IPS-18a (cell line): ENCODE data around the gene DBNL.

Experiments used
- H3K27ac ChIP-seq: one replicate; pipeline ENCODE4 v1.5.1; 2013; ENCODE audit warnings: low read length
- H3K27me3 ChIP-seq: one replicate; pipeline ENCODE4 v1.6.1; 2013; ENCODE audit warnings: mild to moderate bottlenecking, low read length; ENCODE audit not compliant: control insufficient read depth, insufficient read depth
- H3K36me3 ChIP-seq: one replicate; pipeline ENCODE4 v1.6.1; 2013; ENCODE audit warnings: low read depth, low read length; ENCODE audit not compliant: control insufficient read depth
- H3K4me1 ChIP-seq: one replicate; pipeline ENCODE4 v1.6.1; 2013; ENCODE audit warnings: low read depth, low read length; ENCODE audit not compliant: control insufficient read depth
- H3K4me3 ChIP-seq: one replicate; pipeline ENCODE4 v1.5.1; 2013; ENCODE audit warnings: low read length
- H3K9ac ChIP-seq: one replicate; pipeline ENCODE4 v1.6.1; 2013; ENCODE audit warnings: mild to moderate bottlenecking, low read length, moderate library complexity
- H3K9me3 ChIP-seq: one replicate; pipeline ENCODE4 v1.6.1; 2013; ENCODE audit warnings: low read depth, low read length; ENCODE audit not compliant: control insufficient read depth

Gene DBNL

DNA sequence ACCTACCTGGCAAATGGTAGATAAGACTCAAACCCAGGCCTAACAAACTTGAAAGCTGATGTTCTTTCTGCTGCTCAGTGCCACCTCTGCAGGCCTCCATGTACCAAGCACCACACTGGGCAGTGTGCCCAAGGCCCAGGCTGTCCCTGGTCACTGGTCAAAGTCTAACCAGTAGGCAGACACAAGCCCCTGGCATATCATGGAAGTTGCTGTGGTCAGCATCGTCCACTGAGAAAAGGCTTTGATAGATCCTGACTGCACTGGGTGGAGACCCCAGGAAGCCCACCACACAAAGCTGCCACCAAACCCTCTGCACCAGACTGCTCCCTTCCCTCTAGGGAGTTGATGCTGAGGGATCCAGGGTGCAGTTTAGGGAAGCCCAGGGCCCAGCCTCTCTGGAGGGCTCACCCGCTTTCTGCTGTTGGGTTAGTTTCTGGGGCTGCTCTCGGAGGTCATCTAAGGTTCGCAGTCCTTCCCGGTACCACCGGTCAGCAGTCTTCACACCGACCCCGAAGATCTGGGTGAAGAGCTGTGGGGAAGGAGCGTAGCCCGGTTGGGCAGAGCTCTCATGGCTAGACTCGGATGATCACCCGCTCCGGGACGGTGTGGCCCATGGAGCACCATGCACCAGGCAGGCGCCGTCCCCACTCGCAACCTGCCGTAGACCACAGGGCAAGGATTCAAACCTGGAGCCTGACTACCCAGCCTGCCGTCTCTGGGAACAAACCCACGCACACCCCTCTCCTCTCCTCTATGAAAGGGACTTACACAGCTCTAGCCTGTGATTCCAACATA, 31.8 kb downstream of the DBNL start:
- Histone ChIP-seq H3K4me1 (no peaks in the 10 kb centered on the region), H3K4me3 (no peak overlapping the region), H3K36me3 (peaks cover 41% of the 10 kb centered on the region), H3K9ac (no peak overlapping the region), H3K9me3 (no peaks in the 10 kb centered on the region), H3K27me3 (no peaks in the 10 kb centered on the region), H3K27ac (no peak overlapping the region)

DNA sequence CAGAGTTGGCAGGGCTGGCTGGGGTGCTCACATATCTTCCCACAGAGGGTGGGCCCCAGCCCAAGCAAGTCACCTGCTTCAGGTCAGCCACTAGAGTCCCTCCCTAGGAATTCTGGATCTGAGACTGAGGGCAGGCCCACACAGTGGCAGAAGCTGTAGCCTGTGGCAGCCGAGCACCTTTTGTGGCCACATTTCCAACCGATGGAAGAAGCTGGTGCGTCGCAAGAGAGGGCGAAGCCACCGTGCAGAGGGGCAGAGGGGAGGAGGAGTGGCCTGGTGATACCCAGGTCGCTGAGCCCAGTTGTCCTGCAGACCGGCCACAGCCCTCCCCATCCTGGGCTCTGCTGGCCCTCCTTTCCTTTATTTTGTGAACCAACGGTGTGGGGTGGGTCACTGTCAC, 32.6 kb downstream of the DBNL start:
- Histone ChIP-seq H3K9ac (no peak overlapping the region), H3K27ac (no peak overlapping the region), H3K36me3 (peaks cover 41% of the 10 kb centered on the region)

DNA sequence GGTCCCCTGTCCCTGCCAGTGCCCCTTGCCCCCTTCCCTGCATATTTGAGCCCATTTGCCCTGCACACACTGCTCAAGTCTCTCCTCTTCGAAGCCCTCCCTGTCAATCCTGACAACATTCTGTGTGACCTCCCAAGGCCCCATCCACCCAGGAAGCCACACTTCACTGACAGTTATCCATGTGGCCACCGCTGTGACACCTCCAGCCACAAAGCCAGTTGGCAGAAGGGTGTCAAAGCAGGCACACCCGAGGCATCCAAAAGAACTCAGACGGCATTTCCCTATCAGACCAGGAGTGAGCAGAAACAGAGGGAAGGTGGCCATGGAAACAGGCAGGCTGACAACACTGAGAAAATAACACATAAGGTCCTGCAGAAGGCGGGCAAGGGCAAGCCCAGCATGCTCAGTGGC, 33.2 kb downstream of the DBNL start:
- no peaks in the 10 kb centered on the region for H3K9me3 ChIP-seq
- H3K27ac ChIP-seq, result no peak overlapping the region
- no peak overlapping the region for H3K4me3 ChIP-seq
- H3K9ac ChIP-seq, result no peak overlapping the region
- H3K4me1 ChIP-seq, result no peaks in the 10 kb centered on the region
- peaks cover 41% of the 10 kb centered on the region for H3K36me3 ChIP-seq
- no peaks in the 10 kb centered on the region for H3K27me3 ChIP-seq

More for the DNA sequence above, 32.6 kb downstream of the DBNL start:
- Histone ChIP-seq H3K4me3 (no peak overlapping the region), H3K27me3 (no peaks in the 10 kb centered on the region), H3K4me1 (no peaks in the 10 kb centered on the region), H3K9me3 (no peaks in the 10 kb centered on the region)

DNA sequence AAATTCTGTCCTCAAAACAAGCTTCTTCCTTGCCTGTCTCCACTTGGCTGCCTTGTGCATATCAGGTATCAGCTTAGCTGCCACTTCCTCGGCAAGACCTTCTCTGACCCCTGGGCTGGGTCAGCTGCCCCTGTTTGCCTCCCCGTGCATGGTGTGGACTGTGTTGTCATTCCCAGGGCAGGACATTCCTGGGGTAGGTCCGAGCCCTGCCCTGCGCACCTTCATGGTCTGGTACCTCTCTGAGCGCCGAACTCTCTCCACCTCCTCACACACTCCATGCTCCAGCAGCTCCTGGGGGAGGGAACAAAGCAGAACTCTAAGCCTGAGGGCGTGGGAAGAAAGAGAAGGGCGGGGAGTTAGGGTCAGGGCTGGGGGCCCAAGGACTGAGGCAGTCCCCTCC, 34.0 kb downstream of the DBNL start:
- Histone ChIP-seq H3K27me3 (peaks cover 5% of the 10 kb centered on the region), H3K9me3 (no peaks in the 10 kb centered on the region), H3K36me3 (peaks cover 36% of the 10 kb centered on the region), H3K4me3 (no peak overlapping the region), H3K27ac (no peak overlapping the region), H3K4me1 (peaks cover 3% of the 10 kb centered on the region), H3K9ac (no peak overlapping the region)

DNA sequence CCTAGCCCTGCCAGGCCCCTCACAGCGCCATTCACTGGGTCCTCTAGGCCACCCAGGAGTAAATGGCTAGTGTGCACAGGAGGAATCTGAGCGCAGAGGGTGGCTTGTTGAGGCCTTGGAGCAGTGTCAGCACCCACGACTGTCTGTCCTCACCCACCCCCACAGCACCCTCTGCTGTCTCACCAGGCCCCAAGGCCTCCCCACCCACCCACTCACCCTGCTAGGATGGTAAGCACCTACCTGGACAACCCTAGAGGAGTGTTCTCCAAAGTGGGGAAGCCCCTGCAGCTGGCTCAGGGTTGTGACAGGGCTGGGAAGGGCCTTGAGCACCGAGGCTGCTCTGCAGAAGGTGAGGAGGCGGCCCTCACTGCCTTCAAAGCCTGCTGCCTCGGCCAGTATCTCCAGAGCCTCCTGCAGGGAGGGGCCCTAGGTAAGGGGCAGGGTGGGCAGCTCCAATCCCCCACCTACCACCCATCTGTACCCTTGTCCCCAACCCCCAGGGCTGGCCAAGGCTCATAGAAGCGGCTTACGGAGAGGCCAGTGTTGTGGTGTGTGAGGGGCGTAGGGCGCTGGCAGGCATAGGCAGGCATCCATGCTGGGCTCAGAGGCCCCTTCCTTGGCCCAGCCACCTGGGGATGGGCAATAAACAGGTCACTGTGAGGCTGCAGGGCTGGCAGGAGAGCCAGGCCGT, 35.0 kb downstream of the DBNL start:
- H3K27me3 ChIP-seq, result peaks cover 11% of the 10 kb centered on the region
- no peak overlapping the region for H3K4me3 ChIP-seq
- H3K9me3 ChIP-seq, result no peaks in the 10 kb centered on the region
- peaks cover 33% of the 10 kb centered on the region for H3K36me3 ChIP-seq
- no peak overlapping the region for H3K9ac ChIP-seq
- H3K4me1 ChIP-seq, result peaks cover 3% of the 10 kb centered on the region
- H3K27ac ChIP-seq, result no peak overlapping the region

DNA sequence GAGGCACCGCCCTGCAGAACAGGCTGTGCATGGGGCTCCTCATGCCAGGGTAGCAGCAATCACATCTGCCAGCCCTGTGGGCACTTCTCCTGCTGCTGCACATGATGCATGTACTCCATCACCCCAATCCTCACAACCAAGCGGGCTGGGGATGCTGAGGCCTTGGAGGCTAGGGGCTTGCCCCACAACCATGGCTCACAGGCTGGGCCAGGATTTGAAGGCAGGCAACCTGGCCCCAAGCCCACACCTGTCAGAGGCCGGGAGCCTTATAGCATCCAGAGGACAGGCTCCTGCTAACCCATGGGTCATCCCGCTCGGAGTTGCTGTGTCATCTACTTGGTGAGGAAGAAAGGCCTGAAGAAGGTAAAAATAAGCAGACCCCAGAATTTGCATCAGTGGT, 35.6 kb downstream of the DBNL start:
- Histone ChIP-seq H3K9ac (no peak overlapping the region), H3K9me3 (no peaks in the 10 kb centered on the region), H3K27ac (no peak overlapping the region), H3K27me3 (peaks cover 11% of the 10 kb centered on the region), H3K36me3 (peaks cover 33% of the 10 kb centered on the region), H3K4me3 (no peak overlapping the region), H3K4me1 (peaks cover 3% of the 10 kb centered on the region)

DNA sequence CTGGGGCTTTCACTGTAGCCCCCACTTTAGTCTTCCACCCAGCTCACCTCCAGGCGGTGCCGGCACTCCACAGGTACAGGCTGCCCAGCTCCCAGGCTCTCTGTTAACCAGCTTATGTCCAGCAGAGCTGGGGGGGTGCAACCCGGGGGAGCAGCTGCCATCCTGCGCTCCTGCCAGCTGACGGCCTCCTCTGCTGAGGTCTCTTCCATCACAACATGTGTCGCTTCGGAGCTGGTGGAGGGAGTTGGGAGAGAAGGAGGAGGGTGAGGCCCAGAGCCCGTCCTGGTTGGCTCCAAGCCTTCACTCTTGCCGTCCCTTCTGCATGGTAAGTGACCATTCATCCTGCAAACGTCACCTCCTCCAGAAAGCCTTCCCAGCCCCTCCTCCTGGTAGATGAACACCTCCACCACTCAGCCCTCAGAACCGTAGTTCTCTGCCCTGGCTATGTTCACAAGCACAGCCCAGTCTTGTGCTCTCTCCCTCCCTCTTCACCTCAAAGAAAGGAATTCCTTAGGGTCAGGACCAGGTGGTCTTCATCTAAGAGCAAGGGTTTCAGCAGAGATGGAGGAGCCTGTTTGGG, 36.3 kb downstream of the DBNL start:
- no peaks in the 10 kb centered on the region for H3K9me3 ChIP-seq
- no peak overlapping the region for H3K9ac ChIP-seq
- peak overlapping the region; percentile 77 for H3K4me3 ChIP-seq
- H3K4me1 ChIP-seq, result peaks cover 3% of the 10 kb centered on the region
- peaks cover 11% of the 10 kb centered on the region for H3K27me3 ChIP-seq
- H3K27ac ChIP-seq, result no peak overlapping the region
- peaks cover 32% of the 10 kb centered on the region for H3K36me3 ChIP-seq

DNA sequence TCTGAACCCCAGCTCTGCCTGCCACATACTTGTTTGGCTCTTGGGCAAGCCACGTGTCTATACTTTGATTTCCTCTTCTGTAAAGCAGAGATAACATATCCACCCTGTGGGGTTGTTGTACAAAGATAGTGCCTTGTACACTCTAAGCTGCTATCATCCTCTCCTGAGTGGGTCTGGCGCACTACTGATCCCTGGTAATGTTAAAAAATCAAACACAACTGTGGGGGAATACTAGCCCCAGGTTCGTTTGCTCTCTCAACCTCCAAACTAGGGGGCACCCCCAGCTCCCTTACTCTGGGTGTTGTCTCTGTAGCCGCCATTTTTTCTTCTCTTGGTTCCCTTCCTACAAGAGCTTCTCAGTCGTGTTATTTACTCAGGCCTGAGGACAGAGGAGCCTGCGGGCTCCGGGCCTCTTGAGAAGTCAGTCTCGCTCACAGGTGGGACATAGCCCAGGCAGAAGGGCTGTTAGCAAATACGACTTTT, 36.8 kb downstream of the DBNL start:
- Histone ChIP-seq H3K27me3 (peaks cover 11% of the 10 kb centered on the region), H3K4me1 (peaks cover 3% of the 10 kb centered on the region), H3K4me3 (peak overlapping the region; percentile 77), H3K9me3 (no peaks in the 10 kb centered on the region), H3K36me3 (peaks cover 28% of the 10 kb centered on the region), H3K27ac (no peak overlapping the region), H3K9ac (no peak overlapping the region)

DNA sequence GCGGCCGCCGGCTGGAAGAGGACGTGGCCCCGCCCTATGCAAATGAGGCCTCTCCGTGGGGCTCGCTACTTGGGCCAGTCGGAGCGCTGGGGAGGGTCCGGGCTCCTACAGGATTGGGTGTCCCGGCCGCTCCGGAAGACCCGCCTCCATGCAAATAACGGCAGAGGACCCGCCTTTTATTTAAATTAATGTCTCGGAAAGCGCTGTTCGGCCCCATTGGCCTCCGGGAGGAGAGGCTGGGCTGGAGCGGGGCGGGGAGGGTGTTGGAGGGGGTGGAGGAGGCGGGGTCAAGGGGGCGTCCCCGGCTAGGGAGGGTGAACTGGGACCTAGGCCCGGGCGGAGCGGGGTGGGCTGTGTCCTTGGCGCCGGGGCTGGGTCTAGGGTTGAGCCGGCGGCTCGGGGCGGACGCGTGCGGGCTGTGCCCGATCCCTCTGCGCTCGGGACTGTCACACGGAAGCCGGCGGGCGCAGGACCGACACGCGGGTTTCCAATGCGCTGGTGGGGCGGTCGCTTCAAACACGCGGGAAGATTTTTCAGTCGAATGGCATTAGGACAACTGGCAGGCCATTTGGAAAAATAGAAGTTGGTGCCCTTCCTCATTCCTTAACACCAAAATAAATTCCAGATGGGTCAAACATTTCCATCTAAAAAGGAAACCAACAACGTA, 38.2 kb downstream of the DBNL start:
- Histone ChIP-seq H3K36me3 (peaks cover 27% of the 10 kb centered on the region), H3K4me1 (peaks cover 3% of the 10 kb centered on the region), H3K9me3 (no peaks in the 10 kb centered on the region), H3K27me3 (peaks cover 11% of the 10 kb centered on the region), H3K4me3 (peak overlapping the region; percentile 74), H3K27ac (no peak overlapping the region), H3K9ac (peak overlapping the region; percentile 48)

DNA sequence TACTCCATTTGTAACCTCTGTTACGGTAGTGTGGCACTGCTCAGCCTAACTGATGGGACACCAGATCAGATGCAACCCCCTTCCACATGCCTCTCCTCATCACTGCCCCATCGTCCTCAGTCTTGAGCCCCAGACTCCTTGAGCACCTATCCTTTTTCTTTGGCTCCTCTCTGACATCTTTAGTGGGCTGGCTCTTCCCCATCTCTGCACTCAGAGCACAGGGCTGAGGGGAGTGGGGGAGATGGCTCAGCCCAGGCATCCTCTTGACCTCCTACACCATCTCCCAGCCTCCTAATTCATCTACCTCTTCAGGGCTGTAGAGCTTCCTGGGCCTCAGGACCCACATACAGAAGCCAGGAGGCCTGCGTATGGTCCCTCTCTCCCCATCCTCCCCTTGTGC, 39.3 kb downstream of the DBNL start:
- H3K27me3 ChIP-seq, result peaks cover 11% of the 10 kb centered on the region
- no peak overlapping the region for H3K9ac ChIP-seq
- H3K4me1 ChIP-seq, result peaks cover 3% of the 10 kb centered on the region
- H3K9me3 ChIP-seq, result no peaks in the 10 kb centered on the region
- no peak overlapping the region for H3K27ac ChIP-seq
- H3K36me3 ChIP-seq, result peaks cover 16% of the 10 kb centered on the region
- H3K4me3 ChIP-seq, result no peak overlapping the region

DNA sequence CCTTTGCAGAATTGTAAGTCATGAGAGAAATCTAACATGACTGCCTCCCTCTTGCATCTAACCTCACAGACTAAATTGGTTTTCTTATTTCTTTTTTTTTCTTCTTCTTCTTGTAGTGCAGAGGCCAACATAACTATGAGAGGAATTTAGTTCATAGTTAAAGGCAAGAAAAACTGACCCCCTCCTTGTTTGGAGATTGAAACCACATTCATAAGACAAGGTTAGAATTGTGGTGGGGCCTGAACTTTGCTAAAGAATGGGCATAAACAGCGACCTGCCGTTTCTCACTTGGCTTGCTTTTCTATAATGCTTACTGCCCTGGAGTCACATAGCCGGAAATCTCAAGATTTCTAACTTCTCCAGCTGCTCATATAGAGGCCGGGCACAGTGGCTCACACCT, 40.2 kb downstream of the DBNL start:
- H3K9ac ChIP-seq, result no peak overlapping the region
- H3K4me3 ChIP-seq, result no peak overlapping the region
- H3K27me3 ChIP-seq, result peaks cover 11% of the 10 kb centered on the region
- peaks cover 3% of the 10 kb centered on the region for H3K4me1 ChIP-seq
- no peaks in the 10 kb centered on the region for H3K9me3 ChIP-seq
- H3K36me3 ChIP-seq, result peaks cover 8% of the 10 kb centered on the region
- no peak overlapping the region for H3K27ac ChIP-seq
